NCI-H82 (cell line): ENCODE measurements around the gene GUSB.
"Not testable (repeated sequence)": the region's sequence is repeated elsewhere in the genome, so short reads cannot be mapped to it uniquely, and the experiment has no call there.

ENCODE experiments used
- DNase-seq: peaks from one replicate; lab custom pipeline; 2025; lab: John Stamatoyannopoulos, UW

Gene GUSB

DNA sequence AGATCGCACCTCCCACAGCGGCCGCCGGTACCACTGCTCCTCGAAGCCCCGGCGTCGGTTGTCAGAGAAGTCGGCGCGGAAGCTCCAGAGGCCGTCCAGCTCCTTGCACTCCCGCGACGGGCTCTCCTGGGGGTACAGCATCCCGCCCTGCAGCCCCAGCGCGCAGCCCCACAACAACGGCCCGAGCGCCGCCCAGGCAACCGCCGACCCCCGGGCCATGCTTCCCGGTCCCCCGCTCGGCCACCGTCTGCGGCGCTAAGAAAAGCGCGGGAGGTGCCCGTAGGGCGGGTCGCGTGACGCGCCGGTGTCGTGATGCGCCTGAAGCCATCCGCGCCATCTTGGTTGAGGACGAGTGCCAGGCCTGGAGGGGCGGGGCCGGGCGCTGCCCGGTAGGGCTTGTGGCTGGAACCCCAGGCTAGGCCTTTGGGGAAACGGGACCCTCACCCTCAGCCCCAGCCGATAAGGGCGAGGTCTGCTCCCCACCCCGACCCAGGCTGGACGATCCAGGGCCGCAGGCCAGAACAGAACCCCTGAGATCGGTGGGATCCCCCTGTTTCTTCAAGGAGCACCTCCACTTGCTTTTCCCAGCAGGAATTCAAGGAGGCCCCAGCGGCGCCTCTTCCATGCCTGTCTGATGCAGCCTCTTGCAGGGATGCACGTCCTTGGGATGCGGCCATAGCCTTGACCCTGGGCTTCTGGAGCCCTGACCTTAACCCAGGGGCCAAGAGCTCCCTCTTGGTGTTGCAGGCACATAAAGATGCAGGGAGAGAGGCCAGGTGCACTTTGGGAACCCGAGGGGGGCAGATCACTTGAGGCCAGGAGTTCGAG lies at the start of gene GUSB:
Gene GUSB, minus strand, starts transcription at position 249 of the 828 bp plus-strand sequence. Its CDS starts 30 bp downstream, at position 219.
- DNase-seq: peak; percentile 95

DNA sequence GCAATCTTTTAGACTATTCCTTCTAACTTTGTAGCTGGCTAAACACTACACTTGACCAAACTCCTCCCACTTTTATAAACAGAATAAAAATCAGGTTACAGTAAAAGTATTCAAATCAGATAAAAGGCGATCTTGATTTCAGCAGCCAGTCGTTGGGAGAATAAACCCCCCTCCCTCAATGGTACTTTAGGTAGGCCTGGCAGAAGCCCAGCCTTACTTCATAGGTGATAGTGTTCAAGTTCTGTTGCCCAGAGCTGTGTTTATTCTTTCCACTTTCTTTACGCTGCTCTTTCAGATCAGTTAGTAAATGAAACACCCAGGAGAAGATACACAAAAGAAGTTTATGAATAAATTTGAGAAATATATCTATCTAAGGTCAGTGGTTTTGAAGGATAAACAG lies 46.3 kb upstream of the GUSB start:
- DNase-seq: not testable (repeated sequence)

DNA sequence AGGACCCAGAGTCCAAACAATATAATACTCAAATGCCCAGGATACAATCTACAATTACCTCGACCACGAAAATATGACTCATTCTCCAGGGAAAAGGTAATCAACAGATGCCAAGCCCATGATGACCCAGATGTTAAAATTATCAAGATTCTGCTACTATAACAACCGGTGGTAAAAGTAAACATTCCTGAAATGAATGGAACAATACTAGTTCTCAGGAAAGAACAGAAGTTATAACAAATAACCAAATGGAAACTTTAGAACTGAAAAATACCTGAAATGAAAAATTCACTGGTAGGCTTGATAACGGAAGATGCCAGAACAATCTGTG lies 34.1 kb upstream of the GUSB start:
- DNase-seq: no peak

DNA sequence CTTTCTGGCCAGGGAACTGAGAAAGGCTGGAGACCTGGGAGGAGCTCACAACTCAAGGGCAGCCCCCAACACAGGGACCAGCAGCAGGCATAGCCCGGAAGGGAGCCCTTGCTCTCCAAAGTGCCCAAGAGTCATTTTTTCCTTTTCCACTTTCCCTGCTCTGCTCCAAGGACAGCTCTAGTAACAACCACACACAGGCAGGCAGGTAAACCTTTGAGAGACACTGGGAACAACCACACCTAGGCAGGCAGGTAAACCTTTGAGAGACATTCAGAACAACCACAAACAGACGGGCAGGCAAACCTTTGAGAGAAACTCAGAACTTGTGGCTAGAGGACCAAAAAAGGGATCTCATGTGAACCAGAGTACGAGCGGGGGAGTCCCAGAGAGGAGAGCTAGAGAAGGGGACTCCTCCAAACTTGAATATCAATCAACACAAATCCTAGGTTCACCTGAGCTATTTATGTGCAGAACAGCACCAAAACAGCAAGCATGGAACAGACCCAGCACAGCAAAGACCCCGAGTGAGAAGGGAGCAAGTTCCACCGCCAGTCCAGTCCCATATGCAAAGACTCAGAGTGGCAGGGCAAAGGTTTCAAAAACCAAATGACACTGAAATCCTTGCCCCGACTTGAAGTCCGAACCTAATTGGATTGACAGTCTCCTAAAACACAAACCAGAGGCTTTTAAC lies 33.6 kb upstream of the GUSB start:
- DNase-seq: no peak

DNA sequence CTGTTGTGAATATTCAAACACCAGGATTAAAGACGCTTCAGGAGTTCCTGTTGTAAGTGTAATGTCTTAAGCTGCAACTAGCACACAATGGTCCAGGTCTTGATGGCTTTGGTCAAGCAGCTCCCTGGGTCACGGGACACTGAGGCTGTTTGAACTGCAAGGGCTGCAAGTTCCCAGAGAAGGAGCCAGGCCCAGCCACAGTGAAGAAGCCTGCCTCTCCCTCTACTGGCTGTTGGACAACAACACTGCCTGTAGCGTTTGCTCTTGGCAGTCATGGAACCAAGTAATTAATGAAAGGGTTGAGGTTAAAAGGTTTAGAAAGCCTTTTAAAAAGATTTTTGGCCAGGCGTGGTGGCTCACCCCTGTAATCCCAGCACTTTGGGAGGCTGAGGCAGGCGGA lies 31.9 kb upstream of the GUSB start:
- peak; percentile 59 for DNase-seq

DNA sequence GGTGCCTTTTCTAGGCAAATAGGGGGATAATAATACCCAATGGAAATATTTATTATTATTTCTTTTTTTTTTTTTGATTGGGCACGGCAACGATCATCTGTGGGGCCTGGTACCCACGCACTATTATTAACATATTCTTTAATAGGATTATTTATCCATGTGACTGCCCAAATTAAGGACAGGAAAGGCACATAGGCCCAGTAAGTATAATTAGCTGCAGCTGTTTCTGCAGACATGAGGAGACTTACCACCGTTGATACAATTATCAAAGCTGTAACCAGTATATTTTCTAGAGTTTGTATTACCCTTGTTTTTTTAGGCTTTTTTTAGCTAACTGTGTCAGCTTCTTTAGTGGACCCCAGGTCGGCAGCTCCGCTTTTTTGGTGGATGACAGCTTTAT lies 25.2 kb upstream of the GUSB start:
- peak; percentile 51 for DNase-seq

DNA sequence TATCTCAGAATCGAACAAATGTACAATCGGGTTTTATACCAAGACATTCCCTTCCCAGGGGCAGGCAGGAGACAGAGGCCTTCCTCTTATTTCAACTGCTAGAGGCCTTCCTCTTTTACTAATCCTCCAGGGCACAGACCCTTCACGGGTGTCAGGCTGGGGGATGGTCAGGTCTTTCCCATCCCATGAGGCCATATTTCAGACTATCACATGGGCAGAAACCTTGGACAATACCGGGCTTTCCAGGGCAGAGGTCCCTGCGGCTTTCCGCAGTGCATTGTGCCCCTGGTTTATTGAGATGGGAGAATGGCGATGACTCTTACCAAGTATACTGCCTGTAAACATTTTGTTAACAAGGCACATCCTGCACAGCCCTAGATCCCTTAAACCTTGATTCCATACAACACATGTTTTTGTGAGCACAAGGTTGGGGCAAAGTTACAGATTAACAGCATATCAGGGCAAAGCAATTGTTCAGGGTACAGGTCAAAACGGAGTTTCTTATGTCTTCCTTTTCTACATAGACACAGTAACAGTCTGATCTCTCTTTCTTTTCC lies 23.2 kb upstream of the GUSB start:
- peak; percentile 44 for DNase-seq

DNA sequence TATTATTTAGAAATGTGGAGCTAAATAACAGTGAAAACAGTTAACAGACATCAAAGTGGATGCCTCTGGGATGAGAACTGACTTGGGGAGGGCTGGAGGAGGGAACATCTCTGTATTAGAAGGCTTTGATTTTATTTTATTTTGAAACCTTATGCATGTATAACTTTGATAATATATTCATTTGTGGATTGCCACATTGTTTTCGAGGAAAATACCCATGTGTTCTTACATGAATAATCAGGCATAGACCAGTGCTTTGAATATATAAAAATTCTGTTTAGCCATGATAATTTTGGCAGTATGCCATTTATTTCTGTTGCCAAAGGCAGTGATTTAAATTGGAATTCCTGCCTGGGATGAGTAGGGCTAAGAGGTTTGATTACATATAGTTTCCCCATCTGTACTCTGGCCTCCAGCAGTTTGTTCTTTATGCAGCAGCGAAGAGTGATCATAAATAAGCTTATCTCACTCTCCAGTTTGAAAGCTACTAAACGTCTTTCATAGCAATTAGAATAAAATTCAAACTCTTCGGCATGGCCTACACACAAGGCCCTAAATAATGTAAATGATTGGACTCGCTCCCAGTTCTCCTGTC lies 18.9 kb upstream of the GUSB start:
- not testable (repeated sequence) for DNase-seq

DNA sequence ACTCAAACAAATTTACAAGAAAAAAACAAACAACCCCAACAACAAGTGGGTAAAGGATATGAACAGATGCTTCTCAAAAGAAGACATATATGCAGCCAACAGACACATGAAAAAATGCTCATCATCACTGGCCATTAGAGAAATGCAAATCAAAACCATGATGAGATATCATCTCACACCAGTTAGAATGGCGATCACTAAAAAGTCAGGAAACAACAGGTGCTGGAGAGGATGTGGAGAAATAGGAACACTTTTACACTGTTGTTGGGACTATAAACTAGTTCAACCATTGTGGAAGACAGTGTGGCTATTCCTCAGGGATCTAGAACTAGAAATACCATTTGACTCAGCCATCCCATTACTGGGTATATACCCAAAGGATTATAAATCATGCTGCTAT lies 13.0 kb upstream of the GUSB start:
- not testable (repeated sequence) for DNase-seq

DNA sequence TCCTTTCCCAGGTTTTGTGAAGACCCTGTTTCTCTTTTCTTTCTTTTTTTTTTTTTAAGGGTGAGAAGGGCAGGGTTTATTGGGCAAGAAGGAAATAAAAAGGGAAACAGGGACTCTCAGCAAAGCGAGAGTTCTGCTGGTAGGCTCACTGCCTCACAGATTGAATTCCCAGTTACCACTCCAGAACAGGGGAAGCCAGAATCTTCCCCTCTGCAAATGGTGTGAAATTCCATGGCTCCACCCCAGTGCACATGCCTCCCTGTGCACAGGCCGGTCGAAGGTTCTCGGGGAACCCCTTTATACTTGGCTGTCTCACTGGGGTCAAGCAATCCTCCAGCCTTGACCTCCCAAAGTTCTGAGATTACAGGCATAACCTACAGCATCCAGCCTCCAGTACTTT lies 10.5 kb upstream of the GUSB start:
- no peak for DNase-seq

DNA sequence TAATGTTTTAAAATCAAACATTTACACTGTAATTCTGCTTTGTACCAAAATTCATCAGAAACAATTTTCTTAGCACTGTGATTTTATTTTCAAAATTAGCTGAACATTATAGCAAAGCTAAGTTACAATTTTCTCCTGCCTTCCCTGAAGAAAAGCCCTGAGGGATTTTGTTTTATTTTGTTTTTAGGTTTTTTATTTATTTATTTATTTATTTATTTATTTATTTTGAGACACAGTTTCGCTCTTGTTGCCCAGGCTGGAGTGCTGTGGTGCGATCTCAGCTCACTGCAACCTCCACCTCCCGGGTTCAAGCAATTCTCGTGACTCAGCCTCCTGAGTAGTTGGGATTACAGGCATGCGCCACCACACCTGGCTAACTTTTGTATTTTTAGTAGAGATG lies 9.8 kb upstream of the GUSB start:
- not testable (repeated sequence) for DNase-seq

DNA sequence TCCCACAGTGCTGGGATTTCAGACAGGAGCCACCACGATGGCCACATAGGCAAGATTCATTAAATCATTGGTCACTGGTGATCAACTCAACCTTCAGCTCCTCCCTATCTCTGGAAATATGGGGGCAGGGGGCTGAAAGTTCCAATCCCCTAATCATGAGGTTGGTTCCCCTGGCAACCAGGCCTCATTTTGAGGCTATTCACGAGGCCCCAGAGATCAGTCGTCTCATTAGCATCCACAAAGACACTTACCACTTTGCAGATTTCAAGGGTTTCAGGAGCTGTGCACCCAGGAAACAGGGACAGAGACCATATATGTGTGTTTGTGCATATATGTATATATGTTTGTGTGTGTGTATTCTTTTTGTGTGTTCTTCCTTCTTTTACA lies 7.7 kb upstream of the GUSB start:
- no peak for DNase-seq

DNA sequence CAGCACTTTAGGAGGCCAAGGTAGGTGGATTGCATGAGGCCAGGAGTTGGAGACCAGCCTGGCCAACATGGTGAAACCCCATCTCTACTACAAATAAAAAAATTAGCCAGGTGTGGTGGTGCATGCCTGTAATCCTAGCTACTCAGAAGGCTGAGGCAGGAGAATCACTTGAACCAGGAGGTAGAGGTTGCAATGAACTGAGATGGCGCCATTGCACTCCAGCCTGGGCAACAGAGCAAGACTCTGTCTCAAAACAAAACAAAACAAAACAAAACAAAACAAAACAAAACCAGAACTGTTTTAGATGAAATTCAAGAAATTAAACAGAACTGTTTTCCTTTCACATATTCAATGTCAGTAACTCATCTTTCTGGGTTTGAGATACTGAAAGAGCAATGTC lies 6.5 kb upstream of the GUSB start:
- DNase-seq: not testable (repeated sequence)

DNA sequence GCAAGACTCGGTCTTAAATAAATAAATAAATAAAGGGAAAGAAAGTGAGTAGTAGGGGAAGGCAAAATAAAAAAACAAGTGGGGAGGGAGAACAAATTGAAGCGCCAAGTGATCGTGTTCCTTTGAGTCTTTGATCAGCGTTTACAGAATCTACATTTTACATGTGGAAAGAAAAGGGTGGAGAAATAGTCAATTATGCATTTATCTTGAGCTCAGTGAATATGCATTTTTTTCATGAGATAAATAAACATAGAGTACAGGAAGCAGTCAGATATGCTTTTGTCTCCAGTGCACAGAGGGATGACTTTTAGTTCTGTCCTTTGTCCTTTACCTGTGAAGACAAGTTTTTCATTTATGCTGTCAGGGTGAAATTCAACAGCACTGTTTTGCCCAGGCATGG lies 6.1 kb upstream of the GUSB start:
- no peak for DNase-seq

DNA sequence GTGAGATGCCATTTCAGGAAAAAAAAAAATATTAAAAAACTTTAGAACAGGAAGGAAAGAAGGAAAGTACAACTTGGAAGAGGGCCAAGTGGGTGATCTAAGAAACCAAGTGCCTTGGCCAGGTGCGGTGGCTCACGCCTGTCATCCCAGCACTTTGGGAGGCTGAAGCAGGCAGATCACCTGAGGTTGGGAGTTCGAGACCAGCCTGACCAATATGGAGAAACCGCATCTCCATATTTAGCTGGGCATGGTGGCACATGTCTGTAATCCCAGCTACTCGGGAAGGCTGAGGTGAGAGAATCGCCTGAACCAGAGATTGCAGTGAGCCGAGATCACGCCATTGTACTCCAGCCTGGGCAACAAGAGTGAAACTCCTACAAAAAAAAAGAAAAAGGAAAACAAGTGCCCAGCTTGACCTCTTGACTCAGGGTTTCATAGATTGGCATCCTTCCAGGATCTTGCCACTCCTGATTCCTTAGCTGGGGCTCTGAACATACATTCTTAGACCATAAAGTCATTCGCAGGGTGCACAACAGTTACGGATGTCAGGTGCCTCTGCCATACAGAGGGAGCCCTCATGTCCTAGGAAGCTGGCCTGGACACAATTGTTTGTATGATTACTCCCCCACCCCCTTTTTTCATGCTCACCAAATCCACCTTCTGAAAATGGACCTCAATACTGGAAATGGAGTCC lies 2.1 kb upstream of the GUSB start:
- no peak for DNase-seq

DNA sequence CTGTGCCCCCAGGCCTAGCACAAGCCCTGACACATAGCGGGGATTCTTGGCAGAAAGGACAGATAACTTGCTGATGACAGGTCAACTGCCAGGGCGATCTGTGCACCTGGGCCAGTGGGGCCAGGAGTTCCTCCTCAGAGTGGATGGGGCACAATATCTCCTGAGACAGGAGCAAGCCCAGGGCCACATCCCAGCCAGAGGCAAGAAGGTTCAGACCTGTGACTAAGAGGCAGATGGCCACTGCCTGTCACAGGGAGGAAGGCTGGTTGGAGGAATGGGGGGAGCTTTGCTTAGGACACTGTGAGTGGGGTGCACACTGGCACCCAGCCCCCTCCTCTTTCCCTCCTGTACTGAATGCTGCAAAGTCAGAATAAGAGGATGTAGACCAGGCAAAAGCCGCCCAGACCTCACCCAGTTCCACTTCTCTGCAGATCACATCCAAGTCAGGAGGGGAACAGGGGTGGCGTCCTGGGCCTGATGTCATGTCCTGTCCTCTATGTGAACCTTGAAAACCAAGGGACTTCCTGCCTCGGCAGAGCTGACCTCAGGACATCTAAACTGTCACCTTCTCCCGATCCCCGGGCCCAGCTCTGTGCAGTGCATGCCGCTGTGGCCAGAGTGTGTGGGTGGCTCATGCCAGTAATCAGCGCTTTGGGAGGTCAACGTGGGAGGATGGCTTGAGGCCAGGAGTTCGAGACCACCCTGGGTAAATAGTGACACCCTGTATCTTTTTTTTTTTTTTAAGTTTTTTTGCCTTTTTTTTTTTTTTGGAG lies 1.3 kb downstream of the GUSB start:
- no peak for DNase-seq

DNA sequence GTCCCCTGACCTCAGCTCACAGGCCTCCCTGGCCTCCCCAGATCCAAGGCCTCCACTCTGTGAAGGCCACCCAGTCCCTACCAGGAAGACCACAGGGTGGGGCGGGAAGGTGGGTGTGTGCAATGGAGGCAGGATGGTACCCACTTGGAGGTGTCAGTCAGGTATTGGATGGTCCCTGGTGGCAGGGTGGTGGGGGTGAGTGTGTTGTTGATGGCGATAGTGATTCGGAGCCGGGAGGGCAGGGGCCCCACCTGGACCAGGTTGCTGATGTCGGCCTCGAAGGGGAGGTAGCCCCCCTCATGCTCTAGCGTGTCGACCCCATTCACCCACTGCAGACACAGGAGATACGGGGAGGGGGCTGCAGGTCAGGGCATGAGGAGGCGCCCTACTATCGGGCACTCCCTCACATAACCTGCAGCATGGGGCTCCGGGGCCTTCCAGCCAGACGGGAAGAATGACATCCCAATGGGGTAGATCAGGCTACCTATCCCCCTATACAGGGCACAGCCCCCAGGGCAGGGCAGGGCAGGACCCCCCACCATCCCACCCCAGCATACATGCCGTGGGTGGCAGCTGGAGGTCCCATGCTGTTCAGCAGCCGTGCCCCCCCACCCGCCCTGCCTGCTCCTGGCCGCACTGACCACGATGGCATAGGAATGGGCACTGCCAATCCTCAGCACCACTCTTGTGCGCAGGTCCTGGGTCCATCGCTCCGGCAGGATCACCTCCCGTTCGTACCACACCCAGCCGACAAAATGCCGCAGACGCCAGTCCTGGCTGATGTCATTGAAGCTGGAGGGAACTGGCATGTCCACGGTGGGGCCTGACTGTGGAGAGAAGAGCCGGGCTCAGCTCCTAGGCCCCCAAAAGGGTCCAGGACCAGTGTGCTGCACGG lies 2.2 kb downstream of the GUSB start:
- no peak for DNase-seq

DNA sequence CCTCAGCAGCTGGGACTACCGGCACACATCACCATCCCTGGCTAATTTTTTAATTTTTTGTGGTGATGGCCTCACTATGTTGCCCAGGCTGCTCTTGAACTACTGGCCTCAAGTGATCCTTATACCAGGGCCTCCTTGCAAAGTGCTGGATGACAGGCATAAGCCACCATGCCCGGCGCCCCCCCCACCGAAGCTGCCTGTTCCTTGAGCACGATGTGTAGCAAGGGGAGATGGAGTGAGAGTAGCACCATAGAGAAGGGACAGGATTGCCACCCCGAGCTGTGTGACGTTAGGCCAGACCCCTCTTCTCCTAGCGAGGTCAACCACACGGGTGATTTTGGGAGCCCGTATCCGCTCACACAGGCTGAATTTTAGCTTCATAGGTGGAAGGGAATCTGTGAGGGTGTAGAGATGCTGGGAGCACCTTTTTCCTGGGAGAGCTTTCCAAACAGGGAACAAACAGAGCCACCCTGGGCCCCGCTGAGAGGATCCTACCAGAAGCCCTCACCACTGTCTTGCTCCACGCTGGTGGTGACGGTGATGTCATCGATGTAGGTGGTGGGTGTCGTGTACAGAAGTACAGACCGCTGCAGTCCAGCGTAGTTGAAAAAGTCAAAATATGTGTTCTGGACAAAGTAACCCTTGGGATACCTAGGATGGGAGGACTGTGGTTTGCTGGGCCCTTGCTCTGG lies 3.0 kb downstream of the GUSB start:
- no peak for DNase-seq

DNA sequence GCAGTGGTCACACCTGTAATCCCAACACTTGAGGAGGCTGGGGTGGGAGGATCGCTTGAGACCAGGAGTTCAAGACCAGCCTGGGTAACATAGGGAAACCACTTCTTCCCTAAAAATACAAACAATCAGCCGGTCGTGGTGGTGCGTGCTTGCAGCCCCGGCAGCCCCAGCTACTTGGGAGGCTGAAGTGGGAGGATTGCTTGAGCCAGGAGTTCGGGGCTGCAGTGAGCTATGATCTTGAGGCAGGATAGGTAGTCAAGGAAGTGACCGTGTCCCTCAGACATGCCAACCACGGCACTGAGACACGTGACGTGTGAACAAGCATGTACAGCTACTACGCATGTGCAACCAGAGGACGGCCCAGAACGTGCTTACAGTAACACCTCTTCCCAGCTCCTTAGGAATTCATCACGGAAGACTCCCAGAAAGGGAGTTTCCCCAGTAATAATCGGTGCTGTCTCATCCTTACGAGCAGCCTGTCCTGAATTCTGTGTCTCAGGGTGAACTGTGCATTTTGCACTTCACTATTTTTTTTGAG lies 5.3 kb downstream of the GUSB start:
- DNase-seq: no peak
